ENCODE data around the gene BABAM2. TPM values are rescaled to one million over a fixed set of nuclear protein-coding genes. Genes with fewer than 3 reads are reported as not detected.

Gene BABAM2
- total RNA-seq, 1 donor from 2014 or later: 58.9 TPM

- intact Hi-C loops (cut with micrococcal nuclease): no loop called here
- H3K36me3 ChIP-seq: no peaks in the 10 kb centered on the region
- no peak for TF ChIP-seq CTCF (IDR thresholded peaks at IDR 0.05; ENCODE audit: borderline replicate concordance)
- no peaks in the 10 kb centered on the region for H3K9me3 ChIP-seq (replicated peaks)
- no peak overlapping the region for H3K27ac ChIP-seq (replicated peaks)
- DNase-seq: peak; percentile 11
- H3K4me3 ChIP-seq: no peak overlapping the region
- peaks cover 35% of the 10 kb centered on the region for H3K4me1 ChIP-seq
- no peaks in the 10 kb centered on the region for H3K27me3 ChIP-seq (ENCODE audit: low read depth)
These were observed 454.3 kb downstream of the BABAM2 start for GRCh38 chr2:28344756-28345373.

GRCh38 chr2:28345619-28346018 lies 455.1 kb downstream of the BABAM2 start:
- Histone ChIP-seq H3K9me3 (replicated peaks) (no peaks in the 10 kb centered on the region), H3K4me1 (peaks cover 35% of the 10 kb centered on the region), H3K4me3 (no peak overlapping the region), H3K27me3 (ENCODE audit: low read depth) (no peaks in the 10 kb centered on the region), H3K27ac (replicated peaks) (no peak overlapping the region), H3K36me3 (no peaks in the 10 kb centered on the region)
- peak; percentile 11 for DNase-seq
- no peak for TF ChIP-seq CTCF (IDR thresholded peaks at IDR 0.05; ENCODE audit: borderline replicate concordance)
- intact Hi-C loops (cut with micrococcal nuclease): no loop called here

GRCh38 chr2:28346587-28346986 lies 456.1 kb downstream of the BABAM2 start:
- intact Hi-C loops (cut with micrococcal nuclease): no loop called here
- TF ChIP-seq CTCF (IDR thresholded peaks at IDR 0.05; ENCODE audit: borderline replicate concordance): no peak
- peak; percentile 8 for DNase-seq
- Histone ChIP-seq H3K4me1 (peaks cover 26% of the 10 kb centered on the region), H3K27ac (replicated peaks) (no peak overlapping the region), H3K4me3 (no peak overlapping the region), H3K9me3 (replicated peaks) (no peaks in the 10 kb centered on the region), H3K27me3 (ENCODE audit: low read depth) (no peaks in the 10 kb centered on the region), H3K36me3 (no peaks in the 10 kb centered on the region)

GRCh38 chr2:28347193-28347592 lies 456.7 kb downstream of the BABAM2 start:
- no peak overlapping the region for H3K27ac ChIP-seq (replicated peaks)
- intact Hi-C loops (cut with micrococcal nuclease): no loop called here

GRCh38 chr2:28347596-28347995 lies 457.1 kb downstream of the BABAM2 start:
- Histone ChIP-seq H3K36me3 (no peaks in the 10 kb centered on the region), H3K4me1 (peaks cover 16% of the 10 kb centered on the region), H3K9me3 (replicated peaks) (no peaks in the 10 kb centered on the region), H3K27ac (replicated peaks) (no peak overlapping the region), H3K4me3 (no peak overlapping the region), H3K27me3 (ENCODE audit: low read depth) (no peaks in the 10 kb centered on the region)
- peak; percentile 8 for DNase-seq
- intact Hi-C loops (cut with micrococcal nuclease): no loop called here
- no peak for TF ChIP-seq CTCF (IDR thresholded peaks at IDR 0.05; ENCODE audit: borderline replicate concordance)

More at GRCh38 chr2:28347193-28347592, 456.7 kb downstream of the BABAM2 start:
- no peaks in the 10 kb centered on the region for H3K9me3 ChIP-seq (replicated peaks)
- DNase-seq: peak; percentile 5
- no peak for TF ChIP-seq CTCF (IDR thresholded peaks at IDR 0.05; ENCODE audit: borderline replicate concordance)
- H3K27me3 ChIP-seq (ENCODE audit: low read depth): no peaks in the 10 kb centered on the region
- H3K36me3 ChIP-seq: no peaks in the 10 kb centered on the region
- H3K4me3 ChIP-seq: no peak overlapping the region
- peaks cover 20% of the 10 kb centered on the region for H3K4me1 ChIP-seq

Measured in left ventricle myocardium inferior (tissue), 1 donor.